DMS153 treated with DMSO at 0.1 percent for 48 hours (cell line): ENCODE measurements around the gene STPG4.

Experiments
- DNase-seq: peaks from one replicate; lab custom pipeline; 2025; ENCODE audit not compliant: unreplicated experiment; lab: John Stamatoyannopoulos, UW

The STPG4 gene

GRCh38 chr2:47073217-47073616 lies 81.9 kb downstream of the STPG4 start:
- no peak for DNase-seq

GRCh38 chr2:47072728-47073191 lies 82.3 kb downstream of the STPG4 start:
- DNase-seq, result no peak

- DNase-seq, result no peak
Measured at GRCh38 chr2:47072018-47072691, 83.0 kb downstream of the STPG4 start.

- DNase-seq, result no peak
Measured at GRCh38 chr2:47070920-47071824, 83.9 kb downstream of the STPG4 start.

GRCh38 chr2:47070155-47070919 lies 84.8 kb downstream of the STPG4 start:
- no peak for DNase-seq

GRCh38 chr2:47069628-47070154 lies 85.4 kb downstream of the STPG4 start:
- DNase-seq, result no peak

- no peak for DNase-seq
Measured at GRCh38 chr2:47068981-47069627, 86.0 kb downstream of the STPG4 start.

GRCh38 chr2:47067788-47068407 lies 87.2 kb downstream of the STPG4 start:
- no peak for DNase-seq

GRCh38 chr2:47065771-47066380 lies 89.2 kb downstream of the STPG4 start:
- DNase-seq, result no peak

- DNase-seq, result no peak
Measured at GRCh38 chr2:47065343-47065742, 89.8 kb downstream of the STPG4 start.

- DNase-seq, result no peak
Measured at GRCh38 chr2:47064106-47064505, 91.0 kb downstream of the STPG4 start.

- no peak for DNase-seq
Measured at GRCh38 chr2:47063538-47063930, 91.6 kb downstream of the STPG4 start.

- no peak for DNase-seq
Measured at GRCh38 chr2:47062681-47063537, 92.2 kb downstream of the STPG4 start.

GRCh38 chr2:47061944-47062678 lies 93.0 kb downstream of the STPG4 start:
- DNase-seq, result no peak

- DNase-seq, result no peak
Measured at GRCh38 chr2:47060652-47061170, 94.4 kb downstream of the STPG4 start.

- DNase-seq, result no peak
Measured at GRCh38 chr2:47058003-47058931, 96.8 kb downstream of the STPG4 start.

- no peak for DNase-seq
Measured at GRCh38 chr2:47057687-47058002, 97.5 kb downstream of the STPG4 start.
